NOMO-1 treated with DMSO at 0.1 percent for 48 hours (cell line): Measurements from ENCODE around the gene PTTG1.

Experiments used
- DNase-seq: peaks from one replicate; lab custom pipeline; 2025; ENCODE audit not compliant: unreplicated experiment; lab: John Stamatoyannopoulos, UW

The PTTG1 gene

DNA sequence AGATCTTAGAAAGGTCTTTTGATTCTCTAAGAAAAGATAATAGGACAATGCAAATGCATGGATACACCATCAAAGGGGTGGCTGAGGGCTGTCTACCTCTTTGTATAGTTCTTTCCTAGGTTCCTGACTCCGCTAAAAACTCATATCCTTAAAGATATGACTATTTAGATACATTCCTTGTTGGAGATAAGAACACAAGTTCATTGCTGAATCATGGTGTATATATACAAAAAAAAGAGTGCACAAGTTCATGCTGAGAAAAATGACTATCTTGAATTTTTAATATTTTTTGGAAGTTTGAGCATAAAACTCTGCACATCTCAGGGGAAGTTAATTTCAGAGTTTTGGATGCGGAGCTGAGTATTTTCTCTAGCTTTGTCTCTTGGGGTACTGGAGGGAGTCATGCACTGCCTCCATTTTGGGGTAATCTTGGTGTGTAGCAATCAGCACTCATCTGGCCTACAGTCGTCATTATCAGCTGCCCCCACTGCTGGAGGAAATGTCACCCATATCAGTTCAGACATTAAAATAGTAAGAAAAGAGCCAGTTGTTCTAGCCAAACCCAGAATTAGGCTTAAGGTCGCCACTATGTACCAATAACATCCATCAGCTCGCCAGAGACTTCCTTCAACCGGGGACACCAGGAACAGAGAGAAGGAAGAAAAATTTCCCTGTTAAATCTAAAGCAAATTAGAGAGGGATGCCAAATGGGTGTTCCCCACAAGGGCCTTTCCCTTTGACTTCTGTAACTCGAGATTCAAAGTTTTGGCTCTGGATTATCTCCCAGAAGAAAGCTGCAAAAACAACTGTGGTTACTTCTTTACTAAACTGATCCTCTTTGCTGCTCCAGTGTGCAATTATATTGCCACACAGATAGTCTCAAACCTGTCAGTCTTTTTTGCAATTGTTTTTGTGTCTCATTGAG lies 49.0 kb downstream of the PTTG1 start:
- peak; percentile 37 for DNase-seq

DNA sequence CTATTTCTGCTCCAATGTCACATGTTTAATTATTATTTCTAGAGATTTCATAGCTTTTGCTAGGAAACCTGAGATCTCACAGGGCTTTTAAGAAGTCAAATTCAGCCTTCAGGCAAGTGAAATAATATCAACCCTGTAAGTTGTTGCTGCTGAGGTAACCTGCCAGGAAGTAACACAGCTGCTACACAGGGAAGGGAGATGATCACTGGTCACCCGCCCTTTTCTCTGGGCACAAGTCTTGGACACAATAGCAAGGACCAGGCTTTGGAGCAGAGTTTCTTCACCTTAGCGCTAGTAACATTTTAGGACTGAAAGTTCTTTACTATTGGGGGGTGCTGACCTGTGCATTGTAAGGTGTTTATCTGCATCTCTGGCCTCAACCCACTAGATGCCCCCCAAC lies 50.1 kb downstream of the PTTG1 start:
- no peak for DNase-seq

DNA sequence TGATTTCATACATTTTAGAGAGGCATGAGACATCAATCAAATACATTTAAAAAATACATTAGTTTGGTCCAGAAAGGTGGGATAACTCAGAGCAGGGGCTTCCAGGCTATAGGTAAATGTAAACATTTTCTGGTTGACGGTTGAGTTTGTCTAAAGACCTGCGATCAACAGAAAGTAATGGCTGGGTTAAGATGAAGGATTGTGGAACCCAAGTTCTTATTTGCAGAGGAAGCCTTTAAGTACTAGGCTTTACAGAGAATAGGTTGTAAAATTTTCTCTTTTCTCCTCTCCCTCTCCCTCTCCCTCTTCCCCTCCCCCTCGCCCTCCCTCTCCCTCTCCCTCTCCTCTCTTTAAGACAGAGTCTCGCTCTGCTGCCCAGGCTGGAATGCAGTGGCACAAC lies 50.8 kb downstream of the PTTG1 start:
- no peak for DNase-seq

- no peak for DNase-seq
These were observed 52.0 kb downstream of the PTTG1 start for GRCh38 chr5:160473681-160474080.

DNA sequence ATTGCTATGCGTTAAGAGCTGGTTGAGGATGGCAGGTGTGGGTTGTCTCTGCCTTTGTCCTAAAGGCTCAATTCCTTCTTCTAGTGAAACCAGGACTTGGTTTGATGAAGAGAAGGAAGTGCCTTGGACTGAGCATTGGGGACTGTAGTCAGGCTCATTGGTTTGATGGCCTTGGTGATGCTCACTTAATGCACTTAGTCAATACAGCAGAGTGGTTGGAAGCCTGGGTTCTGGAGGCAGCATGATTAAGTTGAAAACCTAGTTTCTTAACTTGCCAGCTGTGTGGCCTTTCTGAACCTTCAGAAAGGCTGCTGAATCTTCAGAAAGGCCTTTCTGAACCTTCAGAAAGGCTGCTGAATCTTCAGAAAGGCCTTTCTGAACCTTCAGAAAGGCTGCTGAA lies 52.4 kb downstream of the PTTG1 start:
- no peak for DNase-seq

DNA sequence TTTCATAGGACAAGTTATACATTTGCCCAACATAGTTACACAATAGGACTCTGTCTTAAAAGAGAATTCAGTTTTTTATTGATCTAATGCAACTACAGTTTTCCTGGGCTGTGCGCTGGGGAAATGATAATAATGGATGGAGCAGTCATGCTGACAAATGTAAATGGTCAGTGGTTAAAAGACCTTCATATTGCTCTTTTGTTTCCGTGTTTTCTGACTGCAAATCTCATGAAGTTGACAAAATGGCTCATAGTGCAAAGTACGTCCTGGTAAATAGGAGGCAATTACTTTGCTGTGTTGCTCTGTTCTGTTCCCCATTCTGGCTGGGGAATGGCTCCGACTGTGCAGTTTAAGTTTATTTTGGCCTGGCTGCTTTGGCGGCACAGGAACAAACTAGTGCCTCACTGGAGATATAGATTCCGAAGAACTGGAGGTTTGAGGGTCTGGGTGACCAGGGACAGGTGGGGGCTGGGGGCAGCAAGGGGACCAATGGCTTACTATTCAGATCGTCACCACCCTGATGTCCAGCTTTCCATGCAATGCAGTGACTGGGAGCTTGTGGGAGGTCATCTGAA lies 54.3 kb downstream of the PTTG1 start:
- no peak for DNase-seq

DNA sequence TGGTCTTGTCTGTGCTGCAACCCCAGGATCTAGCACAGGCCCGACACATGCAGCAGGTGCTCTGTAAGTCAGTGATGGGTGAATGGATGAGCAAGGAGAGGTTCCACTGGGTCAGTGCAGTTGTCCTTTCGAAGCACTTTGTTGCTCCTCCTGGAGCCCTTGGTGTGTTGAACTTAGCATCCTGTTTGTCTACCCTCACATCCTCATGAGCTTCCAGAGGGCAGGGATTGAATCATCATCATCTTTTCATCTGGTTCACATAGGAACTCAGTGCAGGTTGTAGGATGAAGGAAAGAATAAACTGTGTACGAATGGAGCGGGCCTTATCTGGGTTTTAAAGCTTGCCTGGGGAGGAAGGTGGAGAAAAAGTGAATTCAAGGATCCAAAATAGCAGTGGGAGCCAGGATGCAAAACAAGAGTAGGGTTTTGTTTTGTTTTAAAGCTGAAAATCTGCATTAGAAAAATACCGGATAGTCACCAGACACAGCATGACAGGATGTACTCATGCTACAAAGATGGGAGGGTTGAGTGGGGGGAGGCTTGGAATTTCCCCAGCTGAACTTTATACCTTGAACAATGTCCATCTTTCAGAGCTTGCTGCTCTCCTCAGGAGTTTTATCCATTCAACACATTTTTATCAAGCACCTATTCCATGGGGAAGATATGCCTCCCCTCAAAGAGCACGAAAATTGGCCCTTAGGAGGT lies 55.8 kb downstream of the PTTG1 start:
- DNase-seq = no peak

DNA sequence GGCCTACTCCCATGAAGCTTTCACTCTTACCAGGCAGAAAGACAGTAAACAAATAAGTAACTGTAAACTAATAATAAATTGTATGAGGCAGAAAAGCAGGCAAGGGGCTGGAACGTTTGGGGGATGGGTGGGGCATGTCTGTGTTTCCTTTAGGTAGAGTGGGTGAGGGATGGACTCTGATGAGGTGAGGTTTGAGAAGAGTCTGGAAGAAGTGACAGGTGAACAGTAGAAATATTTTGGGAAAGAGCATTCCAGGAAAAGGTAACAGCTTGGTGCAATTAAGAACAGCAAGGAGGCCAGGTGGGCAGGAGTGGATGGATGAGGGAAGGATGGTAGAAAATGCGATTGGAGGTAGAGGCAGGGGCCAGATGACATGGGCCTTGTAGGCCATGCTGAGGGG lies 56.5 kb downstream of the PTTG1 start:
- DNase-seq = no peak
